IMR-90 (cell line): ENCODE results near the gene OSBP2. TPM values are rescaled to one million over a fixed set of nuclear protein-coding genes. Genes with fewer than 3 reads are reported as not detected.

Source experiments
- ATAC-seq: fragments of 200-7000 bp; cut with Tn5 transposase; 2 replicates; pipeline ENCODE4 v1.9.1; 2020; ENCODE audit warnings: low read depth, mild to moderate bottlenecking, moderate library complexity
- BruUV-seq: library from RNA; stranded (reverse); fragments of 400-500 nt; replicated peaks from 2 replicates; lab custom pipeline; 2021; lab: Mats Ljungman, UMichigan
- CTCF ChIA-PET: fragments of 300-600 bp; formaldehyde crosslinking; extraction: SDS; loops from one replicate; lab custom pipeline; 2021; ENCODE audit warnings: antibody characterized with exemption; lab: Yijun Ruan, JAX
- POLR2A ChIA-PET: fragments of 300-600 bp; sonication (Branson Sonifier 250); formaldehyde crosslinking; loops from one replicate; lab custom pipeline; 2022; ENCODE audit warnings: antibody characterized with exemption; ENCODE audit not compliant: unreplicated experiment; lab: Charles Lee
- DNase-seq: peaks from one replicate; pipeline ENCODE4 v3.0.0; 2013
- H2AFZ ChIP-seq: replicated peaks from 2 replicates; pipeline ENCODE3; 2013; ENCODE audit warnings: low read length, mild to moderate bottlenecking; ENCODE audit not compliant: poor library complexity
- H2AK5ac ChIP-seq: 2 replicates; pipeline ENCODE4 v1.6.1; 2013; ENCODE audit warnings: low read depth, low read length, inconsistent platforms
- H2AK9ac ChIP-seq: replicated peaks from 2 replicates; pipeline ENCODE3; 2013; ENCODE audit warnings: mild to moderate bottlenecking, low read depth, low read length, moderate library complexity; ENCODE audit not compliant: poor library complexity
- H2BK120ac ChIP-seq: 2 replicates; pipeline ENCODE4 v1.6.1; 2013; ENCODE audit warnings: low read depth, low read length, inconsistent platforms
- H2BK15ac ChIP-seq: 3 replicates; pipeline ENCODE4 v1.6.1; 2013; ENCODE audit warnings: low read depth, low read length, inconsistent platforms
- H2BK20ac ChIP-seq: 2 replicates; pipeline ENCODE4 v1.6.1; 2013; ENCODE audit warnings: low read depth, mild to moderate bottlenecking, inconsistent platforms, low read length, moderate library complexity
- H2BK5ac ChIP-seq: 2 replicates; pipeline ENCODE4 v1.6.1; 2013; ENCODE audit warnings: mild to moderate bottlenecking, low read depth, low read length, inconsistent platforms; ENCODE audit not compliant: poor library complexity, severe bottlenecking
- H3K14ac ChIP-seq: replicated peaks from 2 replicates; pipeline ENCODE4 v1.6.1; 2013; ENCODE audit warnings: low read depth, low read length, inconsistent platforms
- H3K18ac ChIP-seq: 2 replicates; pipeline ENCODE4 v1.6.1; 2013; ENCODE audit warnings: low read depth, low read length, control low read depth
- H3K23ac ChIP-seq: 2 replicates; pipeline ENCODE4 v1.6.1; 2013; ENCODE audit warnings: low read depth, low read length, inconsistent platforms
- H3K27ac ChIP-seq: 2 replicates; pipeline ENCODE4 v1.5.1; 2013; ENCODE audit warnings: mild to moderate bottlenecking, control low read depth, low read length; ENCODE audit not compliant: insufficient read depth
- H3K27me3 ChIP-seq: 2 replicates; pipeline ENCODE4 v1.6.1; 2013; ENCODE audit warnings: low read length; ENCODE audit not compliant: control insufficient read depth, insufficient read depth
- H3K36me3 ChIP-seq: 2 replicates; pipeline ENCODE4 v1.6.1; 2013; ENCODE audit warnings: low read length, mixed read lengths; ENCODE audit not compliant: control insufficient read depth, insufficient read depth
- H3K4ac ChIP-seq: 2 replicates; pipeline ENCODE4 v1.6.1; 2013; ENCODE audit warnings: low read depth, low read length, inconsistent platforms
- H3K4me1 ChIP-seq: 2 replicates; pipeline ENCODE4 v1.6.1; 2013; ENCODE audit warnings: low read length, mixed read lengths; ENCODE audit not compliant: control insufficient read depth, insufficient read depth
- H3K4me2 ChIP-seq: 2 replicates; pipeline ENCODE4 v1.6.1; 2013; ENCODE audit warnings: low read depth, mild to moderate bottlenecking, control low read depth, low read length, moderate library complexity
- H3K4me3 ChIP-seq: 2 replicates; pipeline ENCODE4 v1.5.1; 2013; ENCODE audit warnings: low read depth, mild to moderate bottlenecking, control low read depth, low read length, moderate library complexity; ENCODE audit not compliant: insufficient read depth
- H3K56ac ChIP-seq: 2 replicates; pipeline ENCODE4 v1.6.1; 2013; ENCODE audit warnings: low read length, inconsistent platforms; ENCODE audit not compliant: insufficient read depth; ENCODE audit errors: extremely low read depth
- H3K79me1 ChIP-seq, 2 experiments: 2 replicates each; pipeline ENCODE4 v1.6.1; 2013; ENCODE audit warnings: low read length in 2 of 2, inconsistent platforms in 1 of 2, low read depth in 1 of 2
- H3K9ac ChIP-seq: 2 replicates; pipeline ENCODE4 v1.6.1; 2013; ENCODE audit warnings: low read depth, low read length, control low read depth
- H3K9me1 ChIP-seq: 2 replicates; pipeline ENCODE4 v1.6.1; 2013; ENCODE audit warnings: low read length, inconsistent platforms; ENCODE audit not compliant: insufficient read depth
- H3K9me3 ChIP-seq: 2 replicates; pipeline ENCODE4 v1.6.1; 2013; ENCODE audit warnings: low read length; ENCODE audit not compliant: control insufficient read depth, insufficient read depth
- H4K20me1 ChIP-seq: 2 replicates; pipeline ENCODE4 v1.6.1; 2013; ENCODE audit warnings: low read length, inconsistent platforms; ENCODE audit not compliant: insufficient read depth
- H4K5ac ChIP-seq: 2 replicates; pipeline ENCODE4 v1.6.1; 2013; ENCODE audit warnings: mild to moderate bottlenecking, low read depth, low read length, control low read depth
- H4K8ac ChIP-seq, 2 experiments: 2 replicates each; pipeline ENCODE4 v1.6.1; 2013; ENCODE audit warnings: low read depth in 2 of 2, low read length in 2 of 2, control low read depth in 1 of 2, inconsistent platforms in 1 of 2
- H4K91ac ChIP-seq: 2 replicates; pipeline ENCODE4 v1.6.1; 2013; ENCODE audit warnings: low read depth, low read length, inconsistent platforms; ENCODE audit not compliant: insufficient read depth
- BHLHE40 ChIP-seq: fragments of 150-350 bp; IDR thresholded peaks from 2 replicates; pipeline ENCODE4 v1.6.1; 2016; ENCODE audit warnings: mild to moderate bottlenecking, low read depth, low read length
- CEBPB ChIP-seq: IDR thresholded peaks from 2 replicates; pipeline ENCODE4 v1.6.1; 2012; ENCODE audit warnings: low read depth, low read length, improper control_type of control experiment
- CHD1 ChIP-seq: IDR thresholded peaks from 2 replicates; pipeline ENCODE4 v1.6.1; 2012; ENCODE audit warnings: low read depth, low read length, improper control_type of control experiment
- FOS ChIP-seq: fragments of 150-350 bp; IDR thresholded peaks from 2 replicates; pipeline ENCODE4 v1.6.1; 2016; ENCODE audit warnings: low read depth, low read length
- MAFK ChIP-seq: IDR thresholded peaks from 2 replicates; pipeline ENCODE4 v1.6.1; 2012; ENCODE audit warnings: low read depth, low read length, improper control_type of control experiment
- MAZ ChIP-seq: IDR thresholded peaks from 2 replicates; pipeline ENCODE4 v1.6.1; 2012; ENCODE audit warnings: low read depth, mild to moderate bottlenecking, low read length, improper control_type of control experiment, moderate library complexity, borderline replicate concordance
- MXI1 ChIP-seq: IDR thresholded peaks from 2 replicates; pipeline ENCODE4 v1.6.1; 2012; ENCODE audit warnings: low read depth, mild to moderate bottlenecking, low read length, moderate library complexity, borderline replicate concordance
- NFE2L2 ChIP-seq: fragments of 150-350 bp; IDR thresholded peaks from 2 replicates; pipeline ENCODE4 v1.6.1; 2016; ENCODE audit warnings: low read depth, mild to moderate bottlenecking, low read length
- POLR2A ChIP-seq: IDR thresholded peaks from 2 replicates; pipeline ENCODE4 v1.6.1; 2012; ENCODE audit warnings: mild to moderate bottlenecking, low read depth, low read length
- RAD21 ChIP-seq: IDR thresholded peaks from 2 replicates; pipeline ENCODE4 v1.6.1; 2012; ENCODE audit warnings: low read length, improper control_type of control experiment
- RCOR1 ChIP-seq: IDR thresholded peaks from 2 replicates; pipeline ENCODE4 v1.6.1; 2012; ENCODE audit warnings: mild to moderate bottlenecking, low read length, improper control_type of control experiment; ENCODE audit not compliant: insufficient replicate concordance
- RFX5 ChIP-seq: IDR thresholded peaks from 2 replicates; pipeline ENCODE4 v1.8.0; 2012; ENCODE audit warnings: low read depth, mild to moderate bottlenecking, low read length, moderate library complexity
- SMC3 ChIP-seq: fragments of 150-350 bp; IDR thresholded peaks from 2 replicates; pipeline ENCODE4 v1.6.1; 2016; ENCODE audit warnings: low read depth, mild to moderate bottlenecking, antibody characterized with exemption, low read length, moderate library complexity
- USF2 ChIP-seq: fragments of 150-350 bp; IDR thresholded peaks from 2 replicates; pipeline ENCODE4 v1.6.1; 2017; ENCODE audit warnings: mild to moderate bottlenecking, antibody characterized with exemption, low read length, low read depth
- WGBS, 2 experiments: methylation state at CpG; one replicate each; pipeline versions ENCODE4 v1.1.5 to v1.1.7; 2013; ENCODE audit warnings: missing lambda C conversion rate in 2 of 2; ENCODE audit not compliant: insufficient read length in 1 of 2; ENCODE audit errors: extremely low coverage in 2 of 2; 5-methylcytosine and 5-hydroxymethylcytosine counted together
- dilution Hi-C: fragments of 300-500 bp; cut with HindIII; formaldehyde crosslinking; loops from one replicate; pipeline ENCODE4 v1.14.3; 2018; ENCODE audit warnings: low sequenced_read_pairs; ENCODE audit not compliant: unreplicated experiment
- in situ Hi-C: fragments of 300-500 bp; cut with MboI; formaldehyde crosslinking; loops from 3 replicates; pipeline ENCODE4 v1.14.3; 2019; ENCODE audit warnings: low sequenced_read_pairs, inconsistent platforms, mixed read lengths
- intact Hi-C: fragments of 100-400 bp; cut with micrococcal nuclease; formaldehyde crosslinking; loops from 2 replicates; pipeline ENCODE4 v1.10.0; 2022
- polyA plus RNA-seq, 3 experiments: library from polyadenylated mRNA; depleted of rRNA; stranded (reverse); fragments of >200 nt; gene quantifications; 2 replicates each; pipeline ENCODE4 v1.2.3, GENCODE V29; 2012; ENCODE audit warnings: low replicate concordance in 1 of 3
- total RNA-seq: library from RNA; depleted of rRNA; stranded (reverse); fragments of >200 nt; gene quantifications from 2 replicates; pipeline ENCODE4 v1.2.3, GENCODE V29; 2012
- TF ChIP-seq, protein P1 (sequence below): conservative IDR thresholded peaks from 2 replicates; pipeline ENCODE4 v1.5.1; 2012; ENCODE audit warnings: mild to moderate bottlenecking, low read depth, low read length, improper control_type of control experiment
- TF ChIP-seq, protein P2 (sequence below): fragments of 150-350 bp; IDR thresholded peaks from 2 replicates; pipeline ENCODE4 v1.6.1; 2016; ENCODE audit warnings: low read depth, mild to moderate bottlenecking, low read length, moderate library complexity, borderline replicate concordance

The OSBP2 gene
- total and polyA plus RNA-seq, 2 of the 4 experiments (the other 2 are of a cell fraction), result 1.8 to 2.2 TPM

DNA sequence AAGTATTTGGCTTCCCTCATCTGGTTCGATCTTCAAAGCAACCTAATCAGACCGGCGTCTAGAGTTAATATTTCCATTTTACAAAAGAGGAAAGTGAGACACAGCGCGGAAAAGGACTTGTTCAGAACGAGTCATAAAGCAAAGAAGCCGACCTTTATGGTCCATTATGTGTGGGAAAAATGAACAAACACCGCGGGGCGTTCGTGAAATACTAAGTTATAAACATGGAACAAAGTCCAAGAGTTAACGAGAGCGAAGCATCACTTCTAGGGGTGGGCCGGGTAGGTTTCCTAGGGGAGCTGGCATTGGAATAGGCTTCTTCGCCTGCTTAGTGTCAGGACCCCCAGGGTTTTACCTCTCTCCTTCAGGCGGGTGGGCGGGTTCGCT lies 27.6 kb upstream of the OSBP2 start:
- no peaks in the 10 kb centered on the region for H3K9me3 ChIP-seq
- ATAC-seq (no peak), DNase-seq (no peak)
- no peak overlapping the region for H2BK20ac ChIP-seq
- no peaks in the 10 kb centered on the region for H4K20me1 ChIP-seq
- no peak overlapping the region for H3K18ac ChIP-seq
- intact Hi-C loops, result no loop called here
- H2BK15ac ChIP-seq, result no peak overlapping the region
- no peak overlapping the region for H2AK5ac ChIP-seq
- peaks cover 1% of the 10 kb centered on the region; the same call in 1 of the 2 replicates for H3K9me1 ChIP-seq
- H3K14ac ChIP-seq, result peak overlapping the region; percentile 43
- H4K5ac ChIP-seq, result no peak overlapping the region
- dilution Hi-C loops, result no loop called here
- peak overlapping the region; percentile 76 for H3K4me3 ChIP-seq
- no peak overlapping the region for H2BK120ac ChIP-seq
- H3K4me1 ChIP-seq, result no peaks in the 10 kb centered on the region
- no peak overlapping the region; the same call in 1 of the 2 replicates for H3K4ac ChIP-seq
- peak overlapping the region; percentile 63 for H3K9ac ChIP-seq
- peak overlapping the region; percentile 60 for H2AK9ac ChIP-seq
- no peak overlapping the region; the same call in 1 of the 2 replicates for H3K27ac ChIP-seq
- no peak overlapping the region; the same call in 1 of the 2 replicates for H4K91ac ChIP-seq
- peaks cover 10% of the 10 kb centered on the region; the same call in 1 of the 2 replicates for H3K36me3 ChIP-seq
- no TSS peak for BruUV-seq
- H2BK5ac ChIP-seq, result no peak overlapping the region
- in situ Hi-C loops, result no loop called here
- H3K79me1 ChIP-seq, result peaks cover 0 to 12% of the 10 kb centered on the region in 2 experiments; a peak in 1 of 4 replicates
- no peak for TF ChIP-seq RFX5
- no peak for TF ChIP-seq POLR2A
- TF ChIP-seq, protein P1, sequence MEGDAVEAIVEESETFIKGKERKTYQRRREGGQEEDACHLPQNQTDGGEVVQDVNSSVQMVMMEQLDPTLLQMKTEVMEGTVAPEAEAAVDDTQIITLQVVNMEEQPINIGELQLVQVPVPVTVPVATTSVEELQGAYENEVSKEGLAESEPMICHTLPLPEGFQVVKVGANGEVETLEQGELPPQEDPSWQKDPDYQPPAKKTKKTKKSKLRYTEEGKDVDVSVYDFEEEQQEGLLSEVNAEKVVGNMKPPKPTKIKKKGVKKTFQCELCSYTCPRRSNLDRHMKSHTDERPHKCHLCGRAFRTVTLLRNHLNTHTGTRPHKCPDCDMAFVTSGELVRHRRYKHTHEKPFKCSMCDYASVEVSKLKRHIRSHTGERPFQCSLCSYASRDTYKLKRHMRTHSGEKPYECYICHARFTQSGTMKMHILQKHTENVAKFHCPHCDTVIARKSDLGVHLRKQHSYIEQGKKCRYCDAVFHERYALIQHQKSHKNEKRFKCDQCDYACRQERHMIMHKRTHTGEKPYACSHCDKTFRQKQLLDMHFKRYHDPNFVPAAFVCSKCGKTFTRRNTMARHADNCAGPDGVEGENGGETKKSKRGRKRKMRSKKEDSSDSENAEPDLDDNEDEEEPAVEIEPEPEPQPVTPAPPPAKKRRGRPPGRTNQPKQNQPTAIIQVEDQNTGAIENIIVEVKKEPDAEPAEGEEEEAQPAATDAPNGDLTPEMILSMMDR, result no peak
- no peak for TF ChIP-seq NFE2L2
- TF ChIP-seq RAD21, result no peak
- TF ChIP-seq CEBPB, result no peak
- TF ChIP-seq CHD1, result no peak
- no peak for TF ChIP-seq USF2
- TF ChIP-seq MAFK, result no peak
- TF ChIP-seq, protein P2, sequence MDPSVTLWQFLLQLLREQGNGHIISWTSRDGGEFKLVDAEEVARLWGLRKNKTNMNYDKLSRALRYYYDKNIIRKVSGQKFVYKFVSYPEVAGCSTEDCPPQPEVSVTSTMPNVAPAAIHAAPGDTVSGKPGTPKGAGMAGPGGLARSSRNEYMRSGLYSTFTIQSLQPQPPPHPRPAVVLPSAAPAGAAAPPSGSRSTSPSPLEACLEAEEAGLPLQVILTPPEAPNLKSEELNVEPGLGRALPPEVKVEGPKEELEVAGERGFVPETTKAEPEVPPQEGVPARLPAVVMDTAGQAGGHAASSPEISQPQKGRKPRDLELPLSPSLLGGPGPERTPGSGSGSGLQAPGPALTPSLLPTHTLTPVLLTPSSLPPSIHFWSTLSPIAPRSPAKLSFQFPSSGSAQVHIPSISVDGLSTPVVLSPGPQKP, result no peak
- TF ChIP-seq RCOR1, result no peak
- no peak for TF ChIP-seq MXI1
- no peak for TF ChIP-seq MAZ
- TF ChIP-seq BHLHE40, result no peak
- no peak for TF ChIP-seq SMC3
- TF ChIP-seq FOS, result no peak
- H3K27me3 ChIP-seq, result no peaks in the 10 kb centered on the region
- WGBS, 2 experiments, result 11% methylated on average over 12 of the region's 18 CpGs; no CpG with 5 or more reads in 1 of the 2 experiments
- peak overlapping the region; percentile 39; the same call in 1 of the 2 replicates for H3K56ac ChIP-seq
- H3K23ac ChIP-seq, result peak overlapping the region; percentile 73
- H4K8ac ChIP-seq, result peak overlapping the region; percentile 39 to 85; a peak in 2 of 4 replicates
- peak overlapping the region; percentile 87 for H3K4me2 ChIP-seq
- ChIA-PET POLR2A (no interaction called here), CTCF (interaction anchor here (1.5 kb wide), 1 partner anchor 88 kb away, joined by 4 read pairs; no protein-coding TSS in a partner anchor)
- H2AFZ ChIP-seq, result peak overlapping the region; percentile 98
